ENCODE measurements around the gene TXNRD2. TPM values are rescaled to one million over a fixed set of nuclear protein-coding genes. Genes with fewer than 3 reads are reported as not detected.

TXNRD2 gene
- total RNA-seq, 2 experiments from 2014 or later = 24.7 to 28.9 TPM

GRCh38 chr22:19979712-19980493 is 38.3 kb upstream of the TXNRD2 start:
- no TSS peak for BruUV-seq (replicated peaks)
- intact Hi-C loops (cut with micrococcal nuclease; ENCODE audit: unreplicated experiment) = no loop called here
- H3K9me2 ChIP-seq (ENCODE audit: insufficient read depth, low read length) = no peaks in the 10 kb centered on the region
- no peaks in the 10 kb centered on the region for H3K36me3 ChIP-seq (ENCODE audit: insufficient read depth, low read length)
- ChIA-PET CTCF (ENCODE audit: unreplicated experiment) (no interaction called here), POLR2A (interaction anchor here (0.5 to 0.6 kb wide), 2 partner anchors 71 to 383 kb away, joined by 3 to 4 read pairs; no protein-coding TSS in a partner anchor)
- DNase-seq (ENCODE audit: low spot score) = no peak
- H3K9me3 ChIP-seq (ENCODE audit: low read length) = no peaks in the 10 kb centered on the region
- H3K4me1 ChIP-seq (ENCODE audit: insufficient read depth, low read length, poor library complexity, severe bottlenecking) = peaks cover 10% of the 10 kb centered on the region
- no peaks in the 10 kb centered on the region for H4K20me1 ChIP-seq (ENCODE audit: insufficient read depth, low read length)
- no peaks in the 10 kb centered on the region for H3K79me2 ChIP-seq (ENCODE audit: insufficient read depth, low read depth, low read length)
- no peak overlapping the region for H3K4me3 ChIP-seq (ENCODE audit: low read depth, low read length, poor library complexity, severe bottlenecking)
- no peak overlapping the region for H2AFZ ChIP-seq (ENCODE audit: low read length)
- TF ChIP-seq EZH2phosphoT487 (IDR thresholded peaks at IDR 0.05; ENCODE audit: borderline replicate concordance, low read depth, low read length) (no peak), CTCF (conservative IDR thresholded peaks at IDR 0.05; ENCODE audit: low read length) (no peak)
- H3K27ac ChIP-seq (ENCODE audit: low read depth, low read length, poor library complexity, severe bottlenecking) = no peak overlapping the region
- H3K4me2 ChIP-seq (ENCODE audit: low read length) = no peak overlapping the region

GRCh38 chr22:19978748-19979147 is 37.1 kb upstream of the TXNRD2 start:
- Histone ChIP-seq H3K4me3 (ENCODE audit: low read depth, low read length, poor library complexity, severe bottlenecking) (no peak overlapping the region), H3K4me1 (ENCODE audit: insufficient read depth, low read length, poor library complexity, severe bottlenecking) (peaks cover 20% of the 10 kb centered on the region), H3K9me3 (ENCODE audit: low read length) (no peaks in the 10 kb centered on the region), H3K27ac (ENCODE audit: low read depth, low read length, poor library complexity, severe bottlenecking) (no peak overlapping the region), H2AFZ (ENCODE audit: low read length) (no peak overlapping the region), H3K36me3 (ENCODE audit: insufficient read depth, low read length) (no peaks in the 10 kb centered on the region), H3K79me2 (ENCODE audit: insufficient read depth, low read depth, low read length) (no peaks in the 10 kb centered on the region), H3K4me2 (ENCODE audit: low read length) (no peak overlapping the region), H3K9me2 (ENCODE audit: insufficient read depth, low read length) (no peaks in the 10 kb centered on the region), H4K20me1 (ENCODE audit: insufficient read depth, low read length) (no peaks in the 10 kb centered on the region)
- TF ChIP-seq CTCF (conservative IDR thresholded peaks at IDR 0.05; ENCODE audit: low read length) (no peak), EZH2phosphoT487 (IDR thresholded peaks at IDR 0.05; ENCODE audit: borderline replicate concordance, low read depth, low read length) (no peak)
- intact Hi-C loops (cut with micrococcal nuclease; ENCODE audit: unreplicated experiment) = no loop called here
- POLR2A ChIA-PET = no interaction called here
- no TSS peak for BruUV-seq (replicated peaks)
- no peak for DNase-seq (ENCODE audit: low spot score)
- CTCF ChIA-PET (ENCODE audit: unreplicated experiment) = interaction anchor here (0.6 kb wide), 1 partner anchor 177 kb away, joined by 4 read pairs; no protein-coding TSS in a partner anchor

Measured in OCI-LY7 (cell line).